Neural progenitor cell (in vitro differentiated cells): Measurements from ENCODE around the gene ZNF280A. TPM values are rescaled to one million over a fixed set of nuclear protein-coding genes. Genes with fewer than 3 reads are reported as not detected.

Experiments used
- DNase-seq: peaks from one replicate; pipeline ENCODE4 v3.0.0-alpha.2; 2016; ENCODE audit warnings: low spot score
- H2AFZ ChIP-seq: fragments of 200-600 bp; sonication (generic); replicated peaks from 2 replicates; pipeline ENCODE4 v1.6.1; 2016; ENCODE audit warnings: antibody characterized with exemption
- H3F3A ChIP-seq: fragments of 200-600 bp; sonication (generic); 2 replicates; pipeline ENCODE4 v1.6.1; 2016; ENCODE audit warnings: antibody characterized with exemption, low read depth
- H3K27ac ChIP-seq: fragments of 200-600 bp; sonication (generic); 2 replicates; pipeline ENCODE4 v1.5.1; 2016; ENCODE audit warnings: mild to moderate bottlenecking
- H3K27me3 ChIP-seq: fragments of 200-600 bp; sonication (generic); 2 replicates; pipeline ENCODE4 v1.6.1; 2016; ENCODE audit warnings: mild to moderate bottlenecking, moderate library complexity
- H3K36me3 ChIP-seq: fragments of 200-600 bp; sonication (generic); 2 replicates; pipeline ENCODE4 v1.5.1; 2016
- H3K4me1 ChIP-seq: fragments of 200-600 bp; sonication (generic); 2 replicates; pipeline ENCODE4 v1.6.1; 2016; ENCODE audit warnings: mixed run types
- H3K4me2 ChIP-seq: fragments of 200-600 bp; sonication (generic); 2 replicates; pipeline ENCODE4 v1.6.1; 2016
- H3K4me3 ChIP-seq: fragments of 200-600 bp; sonication (generic); 2 replicates; pipeline ENCODE4 v1.5.1; 2016
- H3K79me2 ChIP-seq: fragments of 200-600 bp; sonication (generic); 2 replicates; pipeline ENCODE4 v1.6.1; 2016; ENCODE audit warnings: low read depth
- H3K9ac ChIP-seq: fragments of 200-600 bp; sonication (generic); 2 replicates; pipeline ENCODE4 v1.6.1; 2016
- H3K9me3 ChIP-seq: fragments of 200-600 bp; sonication (generic); 2 replicates; pipeline ENCODE4 v1.5.1; 2016; ENCODE audit warnings: low read depth
- H4K20me1 ChIP-seq: fragments of 200-600 bp; sonication (generic); 2 replicates; pipeline ENCODE4 v1.6.1; 2016; ENCODE audit warnings: low read depth
- H3K27ac Mint-ChIP-seq: 3 replicates; pipeline ENCODE4 v1.8.0; 2021; ENCODE audit warnings: mixed read lengths
- H3K27me3 Mint-ChIP-seq: 2 replicates; pipeline ENCODE4 v1.8.0; 2022; ENCODE audit warnings: low read depth, mild to moderate bottlenecking, inconsistent platforms, moderate library complexity, mixed read lengths; ENCODE audit not compliant: insufficient read depth
- H3K36me3 Mint-ChIP-seq: 3 replicates; pipeline ENCODE4 v1.8.0; 2021; ENCODE audit warnings: mixed read lengths
- H3K4me1 Mint-ChIP-seq: 3 replicates; pipeline ENCODE4 v1.8.0; 2021; ENCODE audit warnings: mixed read lengths
- H3K4me3 Mint-ChIP-seq: 3 replicates; pipeline ENCODE4 v1.8.0; 2021; ENCODE audit warnings: mild to moderate bottlenecking, moderate library complexity, mixed read lengths
- H3K9me3 Mint-ChIP-seq: 3 replicates; pipeline ENCODE4 v1.8.0; 2020; ENCODE audit warnings: mixed read lengths
- CTCF ChIP-seq: fragments of 200-600 bp; sonication (generic); IDR thresholded peaks from 2 replicates; pipeline ENCODE4 v1.5.1; 2017; ENCODE audit warnings: antibody characterized with exemption, mild to moderate bottlenecking
- EZH2 ChIP-seq: fragments of 200-600 bp; sonication (generic); IDR thresholded peaks from 2 replicates; pipeline ENCODE4 v1.6.1; 2017; ENCODE audit warnings: antibody characterized with exemption, mild to moderate bottlenecking, moderate library complexity
- EZH2phosphoT487 ChIP-seq: fragments of 200-600 bp; sonication (generic); IDR thresholded peaks from 2 replicates; pipeline ENCODE4 v1.6.1; 2017; ENCODE audit warnings: antibody characterized with exemption
- total RNA-seq: library from RNA; depleted of rRNA; stranded (reverse); fragments of >200 nt; gene quantifications from 2 replicates; pipeline ENCODE4 v1.2.3, GENCODE V29; 2015; ENCODE audit warnings: low replicate concordance

ZNF280A gene
- total RNA-seq, 1 donor from 2014 or later, result 3.7 TPM

- Histone ChIP-seq H3K4me3 (no peak overlapping the region), H3K27me3 (peaks cover 92% of the 10 kb centered on the region), H3K36me3 (no peaks in the 10 kb centered on the region), H3K4me2 (no peak overlapping the region), H3K79me2 (no peaks in the 10 kb centered on the region), H3F3A (no peaks in the 10 kb centered on the region), H2AFZ (no peak overlapping the region), H3K27ac (no peak overlapping the region), H3K9ac (no peak overlapping the region), H4K20me1 (no peaks in the 10 kb centered on the region), H3K4me1 (no peaks in the 10 kb centered on the region), H3K9me3 (no peaks in the 10 kb centered on the region)
- H3K27ac Mint-ChIP-seq, result no peak overlapping the region
- H3K4me1 Mint-ChIP-seq, result no peaks in the 10 kb centered on the region
- no peaks in the 10 kb centered on the region for H3K9me3 Mint-ChIP-seq
- TF ChIP-seq EZH2 (no peak), CTCF (no peak), EZH2phosphoT487 (no peak)
- H3K27me3 Mint-ChIP-seq, result no peaks in the 10 kb centered on the region
- H3K4me3 Mint-ChIP-seq, result no peak overlapping the region
- no peak for DNase-seq
- no peaks in the 10 kb centered on the region for H3K36me3 Mint-ChIP-seq
These were observed 16.4 kb upstream of the ZNF280A start for GRCh38 chr22:22536515-22536914.

GRCh38 chr22:22535662-22536061 lies 15.6 kb upstream of the ZNF280A start:
- no peak overlapping the region for H3K27ac ChIP-seq
- no peaks in the 10 kb centered on the region for H3K4me1 Mint-ChIP-seq
- no peak for DNase-seq
- H3K79me2 ChIP-seq, result no peaks in the 10 kb centered on the region
- no peaks in the 10 kb centered on the region for H3K4me1 ChIP-seq
- H3K9me3 ChIP-seq, result no peaks in the 10 kb centered on the region
- no peaks in the 10 kb centered on the region for H3K36me3 ChIP-seq
- peaks cover 90% of the 10 kb centered on the region for H3K27me3 ChIP-seq
- no peak overlapping the region for H2AFZ ChIP-seq
- no peaks in the 10 kb centered on the region for H3F3A ChIP-seq
- no peaks in the 10 kb centered on the region for H3K36me3 Mint-ChIP-seq
- H3K4me3 ChIP-seq, result no peak overlapping the region
- no peak overlapping the region for H3K9ac ChIP-seq
- no peak overlapping the region for H3K4me3 Mint-ChIP-seq
- no peaks in the 10 kb centered on the region for H3K27me3 Mint-ChIP-seq
- H4K20me1 ChIP-seq, result no peaks in the 10 kb centered on the region
- TF ChIP-seq EZH2 (no peak), CTCF (no peak), EZH2phosphoT487 (no peak)
- H3K4me2 ChIP-seq, result no peak overlapping the region
- no peaks in the 10 kb centered on the region for H3K9me3 Mint-ChIP-seq
- no peak overlapping the region for H3K27ac Mint-ChIP-seq

GRCh38 chr22:22534604-22535415 lies 14.7 kb upstream of the ZNF280A start:
- DNase-seq, result no peak
- no peaks in the 10 kb centered on the region for H3F3A ChIP-seq
- H3K36me3 ChIP-seq, result no peaks in the 10 kb centered on the region
- no peaks in the 10 kb centered on the region for H3K4me1 ChIP-seq
- H3K27me3 ChIP-seq, result peaks cover 83% of the 10 kb centered on the region
- no peaks in the 10 kb centered on the region for H3K36me3 Mint-ChIP-seq
- no peaks in the 10 kb centered on the region for H3K27me3 Mint-ChIP-seq
- no peak overlapping the region for H3K4me2 ChIP-seq
- no peak overlapping the region for H3K9ac ChIP-seq
- H3K4me3 ChIP-seq, result no peak overlapping the region
- H3K9me3 Mint-ChIP-seq, result no peaks in the 10 kb centered on the region
- no peak for TF ChIP-seq CTCF
- no peak for TF ChIP-seq EZH2
- TF ChIP-seq EZH2phosphoT487, result no peak
- no peak overlapping the region for H3K27ac Mint-ChIP-seq
- no peak overlapping the region for H3K4me3 Mint-ChIP-seq
- no peak overlapping the region for H2AFZ ChIP-seq
- H3K79me2 ChIP-seq, result no peaks in the 10 kb centered on the region
- no peaks in the 10 kb centered on the region for H3K4me1 Mint-ChIP-seq
- H3K27ac ChIP-seq, result no peak overlapping the region
- H3K9me3 ChIP-seq, result no peaks in the 10 kb centered on the region
- H4K20me1 ChIP-seq, result no peaks in the 10 kb centered on the region
